LHCN-M2 (cell line): ENCODE measurements around the gene LYL1. TPM values are rescaled to one million over a fixed set of nuclear protein-coding genes. Genes with fewer than 3 reads are reported as not detected.

Experiments used
- DNase-seq: peaks from one replicate; pipeline ENCODE4 v3.0.0-alpha.2; 2012; ENCODE audit warnings: low read depth
- total RNA-seq: library from RNA; depleted of rRNA; stranded (reverse); fragments of >200 nt; gene quantifications from 2 replicates; pipeline ENCODE4 v1.2.3, GENCODE V29; 2014

Gene LYL1
- total RNA-seq, 1 experiment from 2014 or later, result not detected

- DNase-seq, result no peak
Observed at GRCh38 chr19:13130886-13131490, 28.3 kb upstream of the LYL1 start.

DNA sequence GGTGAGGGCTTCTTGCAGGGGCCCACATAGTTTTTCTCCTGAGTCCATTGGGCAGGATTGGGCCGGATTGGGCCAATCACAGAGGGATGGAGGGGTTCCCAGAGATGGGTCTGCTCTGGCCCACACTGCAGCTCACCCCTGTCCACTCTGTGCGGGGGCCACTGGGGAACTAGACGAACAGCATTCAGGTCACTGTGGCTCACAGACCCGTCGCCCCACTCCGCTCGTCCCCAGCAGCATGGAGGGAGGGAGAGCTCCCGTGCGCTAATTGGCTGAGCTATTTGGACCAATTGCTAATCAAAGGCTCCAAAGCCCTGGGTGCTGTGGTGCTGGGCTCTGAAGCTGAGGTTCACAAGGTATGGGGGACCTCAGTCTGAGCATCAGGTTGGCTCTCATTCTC, 26.7 kb upstream of the LYL1 start:
- no peak for DNase-seq

GRCh38 chr19:13128583-13128982, 25.9 kb upstream of the LYL1 start:
- DNase-seq, result no peak

DNA sequence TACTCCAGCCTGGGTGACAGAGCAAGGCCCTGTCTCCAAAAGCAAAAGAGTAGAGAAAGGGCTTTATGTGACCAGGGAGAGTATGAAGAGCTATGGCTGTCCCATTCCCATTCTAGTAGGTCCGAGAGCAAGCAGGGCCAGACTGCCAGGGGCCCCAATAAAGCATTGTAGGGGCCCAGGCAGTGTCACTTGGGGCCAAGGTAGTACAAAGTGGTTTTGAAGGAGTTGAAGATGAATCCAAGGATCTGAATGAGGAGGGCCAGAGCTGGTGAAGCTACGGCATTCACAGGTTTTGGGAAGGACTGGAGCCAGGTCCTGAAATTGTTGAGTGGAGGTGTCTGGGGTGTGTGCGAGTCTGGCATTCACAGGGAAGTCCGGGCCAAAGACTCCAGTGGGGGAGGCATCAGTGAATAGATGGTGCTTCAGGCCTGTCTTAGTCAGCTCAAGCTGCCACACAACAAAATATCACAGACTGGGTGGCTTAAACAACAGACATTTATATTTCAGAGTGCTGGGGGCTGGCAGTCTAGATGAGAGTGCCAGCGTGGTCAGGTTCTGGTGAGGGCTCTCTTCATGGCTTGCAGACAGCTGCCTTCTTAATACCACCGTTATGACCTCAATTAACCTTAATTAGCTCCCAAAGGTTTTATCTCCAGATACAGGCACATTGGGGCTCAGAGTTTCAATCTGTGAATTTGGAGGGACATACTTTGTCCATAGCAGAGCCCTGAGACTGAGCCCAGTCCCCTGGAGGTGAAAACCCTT, 25.3 kb upstream of the LYL1 start:
- DNase-seq, result no peak

DNA sequence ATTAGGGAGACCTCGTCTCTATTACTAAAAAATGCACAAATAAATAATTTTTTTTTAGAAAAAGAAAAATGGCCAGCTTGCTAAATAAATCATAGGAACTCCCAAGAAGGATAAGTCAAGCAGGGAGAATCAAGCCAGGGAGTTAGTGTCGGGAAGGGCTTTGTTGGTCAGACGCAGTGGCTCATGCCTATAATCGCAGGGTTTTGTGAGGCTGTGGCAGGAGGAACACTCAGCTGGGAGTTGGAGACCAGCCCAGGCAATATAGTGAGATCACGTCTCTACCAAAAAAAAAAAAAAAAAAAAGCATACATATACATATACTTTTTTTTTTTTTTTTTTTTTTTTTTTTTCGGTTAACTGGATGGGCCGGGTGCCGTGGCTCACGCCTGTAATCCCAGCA, 24.4 kb upstream of the LYL1 start:
- DNase-seq, result no peak

DNA sequence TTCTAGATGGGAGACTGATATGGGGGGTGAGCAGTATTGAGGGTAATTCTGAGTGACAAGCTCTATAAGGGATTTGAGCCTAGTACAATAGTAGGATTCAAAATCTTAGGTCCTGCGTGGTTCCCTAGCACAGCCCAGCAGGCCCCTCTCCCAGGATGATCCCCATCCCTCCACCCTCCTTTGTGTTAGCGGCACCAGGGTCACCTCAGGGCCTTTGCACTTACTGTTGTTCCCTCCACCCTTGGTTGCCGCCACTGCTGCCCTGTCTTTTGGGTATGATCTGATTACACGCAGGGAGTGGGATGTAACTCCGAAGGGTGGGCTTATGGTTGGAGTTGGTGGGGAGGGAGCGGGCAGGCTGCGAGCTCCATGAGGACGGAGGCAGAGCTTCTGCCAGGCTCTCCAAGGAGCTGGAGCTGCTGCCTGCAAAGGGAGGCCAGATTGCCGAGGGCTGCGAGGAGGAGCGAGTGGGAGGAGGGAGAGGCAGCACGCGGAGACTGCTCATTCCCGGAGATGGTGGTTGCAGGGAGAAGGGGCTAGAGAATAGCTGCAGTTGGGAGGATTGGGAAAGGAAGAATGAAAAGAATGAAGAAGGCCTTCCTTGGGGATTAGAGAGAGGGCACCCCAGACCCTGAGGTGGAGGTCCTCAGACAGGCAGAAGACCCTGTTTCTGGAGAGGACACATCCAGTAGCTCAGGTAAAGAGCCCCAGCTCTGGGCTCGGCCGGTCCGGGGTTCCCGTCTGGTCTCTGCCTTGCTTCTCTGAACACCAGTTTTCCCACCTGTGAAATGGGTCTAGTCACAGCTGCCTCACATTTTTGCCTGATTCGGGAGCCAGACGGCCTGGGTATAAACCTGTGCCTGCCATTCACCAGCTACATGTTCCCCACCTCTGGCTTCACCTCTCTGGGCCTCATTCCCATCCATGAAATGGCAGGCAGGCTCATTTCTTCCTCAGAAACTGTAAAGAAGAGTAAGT, 20.6 kb upstream of the LYL1 start:
- DNase-seq, result no peak

DNA sequence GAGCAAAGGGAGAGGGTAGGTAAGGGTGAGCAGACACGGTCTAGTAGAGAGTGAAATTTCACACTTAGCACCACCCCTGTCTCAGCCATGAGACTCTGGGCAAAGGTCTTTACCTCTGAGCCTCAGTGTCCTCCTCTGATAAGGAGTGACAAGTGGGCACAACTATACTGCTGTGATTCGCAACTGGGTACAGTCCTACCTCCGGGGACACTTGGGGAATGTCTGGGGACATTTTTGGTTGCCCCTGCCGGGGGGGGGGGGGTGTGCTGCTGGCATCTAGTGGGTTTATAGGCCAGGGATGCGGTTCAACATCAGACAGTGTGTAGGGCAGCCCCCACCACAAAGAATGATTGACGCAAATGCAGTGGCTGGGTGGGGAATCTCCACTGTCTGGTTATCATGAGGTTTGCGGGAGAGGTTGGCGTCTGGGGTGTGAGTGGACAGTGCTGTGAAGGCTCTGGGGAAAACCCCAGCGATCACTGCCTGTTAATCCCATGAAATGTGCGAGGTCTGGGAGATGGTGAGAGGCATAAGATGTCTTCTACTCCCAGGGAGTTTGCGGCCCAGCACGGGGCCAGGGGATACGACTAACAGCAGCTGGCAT, 19.7 kb upstream of the LYL1 start:
- no peak for DNase-seq

DNA sequence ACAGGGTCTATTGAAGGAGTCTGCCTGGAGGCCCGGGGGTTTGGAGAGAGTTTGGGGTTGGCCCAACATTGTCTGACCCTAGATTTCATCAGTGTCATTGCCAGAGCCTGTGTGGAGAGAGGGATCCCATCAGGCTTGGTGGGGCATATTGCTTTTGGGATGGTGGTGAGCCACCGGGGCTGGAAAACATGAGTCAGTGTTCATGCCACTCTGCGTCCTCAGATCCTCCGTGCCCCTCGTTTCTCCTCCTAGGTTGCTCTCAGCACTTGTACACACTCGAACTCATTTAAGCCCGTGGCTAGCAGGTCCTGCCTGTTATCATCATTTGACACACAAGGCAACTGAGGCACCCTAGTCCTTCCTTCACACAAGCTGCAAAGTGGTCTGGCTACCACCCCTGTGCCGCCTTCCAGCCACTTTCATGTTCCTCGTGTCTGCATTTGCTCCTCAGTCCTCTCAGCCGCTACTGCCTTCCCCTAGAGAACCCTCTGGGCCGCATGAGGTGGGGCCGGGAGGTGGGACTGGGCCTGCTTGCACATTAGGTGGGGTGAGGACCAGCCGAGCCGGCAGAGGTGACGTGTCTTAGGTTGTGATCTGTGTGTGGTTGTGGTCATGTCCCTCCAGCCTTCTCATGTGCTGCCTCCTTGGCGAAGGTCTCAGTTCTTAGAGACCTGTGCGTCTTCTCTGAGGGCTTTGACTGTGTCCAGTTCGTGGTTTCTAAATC, 19.1 kb upstream of the LYL1 start:
- DNase-seq, result no peak

DNA sequence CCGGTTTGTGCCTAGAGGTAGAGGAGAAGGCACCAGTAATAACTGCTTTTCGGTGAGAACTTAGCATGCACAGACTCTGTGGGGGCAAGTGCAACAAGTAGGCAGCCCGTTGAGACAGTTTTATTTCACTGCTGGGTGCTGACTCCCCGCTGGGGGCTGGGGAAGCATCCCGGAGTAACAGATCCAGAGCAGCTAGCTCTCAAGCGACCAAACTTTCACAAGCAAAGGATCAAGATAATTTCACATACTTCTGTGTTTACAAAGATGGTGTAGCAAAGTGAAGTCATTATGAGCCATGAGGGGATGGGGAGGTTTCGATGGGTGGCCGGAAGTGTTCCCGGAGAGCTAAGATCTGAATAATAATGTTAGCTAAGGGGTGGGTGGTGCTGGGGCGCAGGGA, 18.2 kb upstream of the LYL1 start:
- no peak for DNase-seq

- no peak for DNase-seq
Observed at GRCh38 chr19:13120031-13120430, 17.4 kb upstream of the LYL1 start.

GRCh38 chr19:13119627-13120026, 17.0 kb upstream of the LYL1 start:
- no peak for DNase-seq

DNA sequence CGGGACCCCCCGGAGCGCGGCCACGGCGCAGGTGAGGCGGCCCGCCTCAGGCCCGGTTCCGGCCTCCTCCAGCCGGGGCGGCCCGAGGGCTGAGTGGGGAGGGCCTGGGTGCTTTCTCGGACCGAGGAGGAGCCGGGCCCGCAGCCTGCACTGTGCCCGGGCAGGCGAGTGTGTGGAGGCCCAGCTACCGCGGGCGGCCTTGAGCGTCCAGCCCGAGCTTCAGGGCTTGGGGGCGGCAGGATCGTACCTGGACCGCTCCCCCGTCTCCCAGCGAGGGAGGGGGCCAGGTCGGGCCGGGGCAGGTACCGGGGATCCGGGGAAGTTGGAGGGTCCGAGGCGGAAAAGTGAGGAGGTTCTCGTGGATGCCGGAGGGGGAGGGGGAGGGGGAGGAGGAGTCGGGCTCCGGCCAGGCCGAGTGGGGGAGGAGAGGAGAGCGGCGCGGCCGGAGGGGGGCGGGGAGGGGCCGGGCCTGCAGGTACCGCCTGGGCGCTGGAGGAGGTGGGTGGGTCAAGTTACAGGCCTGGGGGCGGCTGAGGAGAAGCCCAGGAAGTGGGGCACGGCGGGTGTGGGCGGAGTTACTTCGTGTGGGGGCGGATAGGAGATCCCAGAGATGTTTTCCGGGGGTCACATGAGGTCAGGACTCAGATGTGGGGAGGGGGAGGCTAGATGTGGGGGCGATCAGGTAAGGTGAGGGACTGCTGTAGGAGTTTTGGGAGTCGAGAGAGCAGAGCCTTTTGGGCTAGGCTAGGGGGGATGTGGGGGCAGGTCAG, 16.0 kb upstream of the LYL1 start:
- DNase-seq, result no peak

DNA sequence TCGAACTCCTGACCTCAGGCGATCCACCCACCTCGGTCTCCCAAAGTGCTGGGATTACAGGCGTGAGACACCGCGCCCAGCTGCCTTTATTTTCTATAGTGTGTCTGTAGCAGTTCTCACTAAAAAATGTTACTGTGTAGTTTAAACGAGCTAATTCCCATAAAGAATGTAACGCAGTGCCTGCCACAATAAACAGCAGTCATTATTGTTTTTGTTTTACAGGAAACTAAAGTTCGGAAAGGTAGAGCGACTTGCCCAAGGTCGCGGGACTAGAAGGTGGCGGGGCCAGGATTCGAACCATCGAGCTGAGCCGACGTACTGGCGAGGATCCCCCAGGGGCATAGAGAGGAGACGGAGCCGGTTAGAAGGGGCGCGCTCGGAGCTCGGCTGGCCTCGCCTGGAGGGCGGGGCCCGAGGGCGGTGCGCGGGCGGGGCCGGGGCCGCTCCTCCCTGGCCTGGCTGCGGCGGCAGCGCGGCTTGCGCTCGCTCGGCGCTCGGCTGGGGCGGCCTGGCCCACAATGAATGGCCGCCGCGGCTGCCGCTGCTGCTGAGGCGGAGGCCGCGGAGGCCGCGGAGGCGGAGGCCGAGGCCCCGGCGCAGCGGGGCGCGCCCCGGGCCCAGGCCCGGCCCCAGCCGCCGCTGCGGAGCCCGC, 15.2 kb upstream of the LYL1 start, which contains the start of gene NACC1:
NACC1 (plus strand) TSS at position 493 of the 652 bp plus-strand sequence. CDS start 16,944 bp downstream, outside the sequence.
- DNase-seq, result peak; percentile 86

GRCh38 chr19:13117176-13117771, 14.6 kb upstream of the LYL1 start:
- DNase-seq, result no peak

- DNase-seq, result peak; percentile 93
Observed at GRCh38 chr19:13116282-13117175, 13.9 kb upstream of the LYL1 start, which contains the start of gene TRMT1. Gene TRMT1 (minus strand): TSS chr19:13116740. CDS start chr19:13116399, 341 bp downstream.

DNA sequence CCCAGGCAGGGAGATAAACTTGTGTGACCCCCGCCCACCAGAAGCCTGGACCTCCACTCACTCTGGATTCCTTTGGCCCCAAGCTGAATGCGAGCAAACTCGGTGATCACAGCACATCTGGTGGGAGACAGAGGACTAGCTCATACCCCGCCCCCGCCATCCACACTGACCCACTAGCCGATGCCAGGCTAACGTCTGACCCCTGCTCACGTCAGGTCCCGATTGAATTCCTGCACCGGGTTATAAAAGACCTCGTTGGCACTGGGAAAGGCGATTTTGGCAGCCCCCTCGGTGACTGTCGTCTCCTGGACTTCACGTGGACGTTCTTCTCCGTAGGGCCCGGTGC, 13.3 kb upstream of the LYL1 start:
- no peak for DNase-seq

DNA sequence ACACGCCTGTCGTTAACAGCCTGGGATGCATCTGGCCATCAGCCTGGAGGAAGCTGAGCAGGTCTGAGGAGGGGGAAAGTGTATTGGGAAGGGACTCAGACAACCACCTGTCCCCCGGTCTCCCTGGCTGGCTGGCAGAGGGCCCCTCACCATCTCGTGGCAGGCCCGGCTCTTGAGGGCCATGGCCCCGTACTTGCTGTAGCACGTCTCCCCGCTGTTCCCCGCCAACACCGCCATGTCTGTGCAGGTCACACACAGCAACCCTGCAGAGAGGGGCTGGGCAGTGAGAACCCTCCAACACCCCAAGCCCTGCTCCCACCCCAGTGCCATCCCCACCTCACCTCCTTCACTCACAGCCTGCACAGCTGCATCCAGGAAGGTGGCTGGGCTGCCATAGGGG, 9.9 kb upstream of the LYL1 start:
- DNase-seq, result no peak

DNA sequence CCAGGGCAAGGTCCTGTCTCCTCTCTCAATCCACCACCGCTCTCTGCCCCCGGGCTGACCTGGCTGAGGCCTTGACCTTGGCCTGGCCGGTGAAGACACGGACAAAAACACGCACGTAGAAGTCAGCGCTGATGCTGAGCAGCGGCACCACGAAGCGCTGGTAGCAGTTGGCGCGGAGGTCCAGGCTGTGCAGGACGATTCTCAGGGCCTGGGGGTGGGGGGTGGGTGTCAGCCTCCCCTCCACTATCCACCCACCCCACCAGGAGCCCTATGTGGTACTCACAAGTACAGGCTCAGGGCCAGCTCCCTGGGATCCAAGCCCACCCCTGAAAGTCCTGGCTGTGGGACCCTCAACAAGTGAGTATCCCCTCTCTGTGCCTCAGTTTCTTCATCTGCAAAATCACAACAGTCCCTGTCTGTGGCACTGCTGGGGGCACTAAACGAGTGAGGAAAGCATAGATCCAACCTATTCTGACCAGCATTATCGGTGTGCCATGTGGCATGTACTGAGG, 7.5 kb upstream of the LYL1 start:
- no peak for DNase-seq
